ENCODE data around the gene GPR160. TPM values are rescaled to one million over a fixed set of nuclear protein-coding genes. Genes with fewer than 3 reads are reported as not detected.
"Not testable (repeated sequence)": the region's sequence is repeated elsewhere in the genome, so short reads cannot be mapped to it uniquely, and the experiment has no call there.

The GPR160 gene
- total RNA-seq, 1 experiment from 2014 or later = 9.9 TPM

DNA sequence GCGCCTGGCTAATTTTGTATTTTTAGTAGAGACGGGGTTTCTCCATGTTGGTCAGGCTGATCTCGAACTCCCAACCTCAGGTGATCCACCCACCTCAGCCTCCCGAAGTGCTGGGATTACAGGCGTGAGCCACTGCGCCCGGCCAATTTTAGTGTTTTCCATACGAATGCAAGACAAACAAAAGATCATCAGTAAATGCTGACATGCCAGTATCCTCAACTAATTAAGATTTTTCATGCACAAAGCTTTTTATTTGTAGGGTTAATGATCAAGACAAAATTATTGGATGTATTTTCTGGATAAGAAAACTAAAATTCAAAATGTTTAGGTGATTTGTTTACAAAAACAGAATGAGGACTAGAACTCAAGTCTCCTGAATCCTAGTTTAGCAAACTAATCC lies 76.4 kb downstream of the GPR160 start:
- intact Hi-C loops (cut with micrococcal nuclease); RAD21 ChIA-PET (ENCODE audit: low non-redundant PET in 1 of 2, low total read pairs in 2 of 2, uncharacterized antibody in 2 of 2, unreplicated experiment in 2 of 2); POLR2A ChIA-PET; H3K4me2 ChIP-seq (ENCODE audit: low read length); DNase-seq (ENCODE audit: low read depth, low spot score); CTCF ChIA-PET; H3K9me2 ChIP-seq (ENCODE audit: insufficient read depth); H3K4me3 ChIP-seq (replicated peaks in 1 of 2; ENCODE audit: low read depth in 1 of 2, low read length in 2 of 2); H3K27me3 ChIP-seq (ENCODE audit: insufficient read depth, low read length); H3K9ac ChIP-seq (ENCODE audit: low read length); H3K79me2 ChIP-seq (ENCODE audit: insufficient read depth, low read length); H3K27ac ChIP-seq (ENCODE audit: low read depth, low read length); H4K20me1 ChIP-seq (ENCODE audit: insufficient read depth); H3K4me1 ChIP-seq (ENCODE audit: control insufficient read depth in 1 of 2, insufficient read depth in 2 of 2, low read length in 2 of 2); H3K9me3 ChIP-seq (ENCODE audit: control insufficient read depth in 1 of 2, insufficient read depth in 1 of 2, low read depth in 1 of 2, low read length in 2 of 2); ATAC-seq; BruUV-seq (replicated peaks); H2AFZ ChIP-seq (ENCODE audit: low read depth, low read length, poor library complexity, severe bottlenecking); H3K36me3 ChIP-seq (ENCODE audit: control insufficient read depth in 1 of 2, insufficient read depth in 2 of 2, low read length in 2 of 2): not testable (repeated sequence)

DNA sequence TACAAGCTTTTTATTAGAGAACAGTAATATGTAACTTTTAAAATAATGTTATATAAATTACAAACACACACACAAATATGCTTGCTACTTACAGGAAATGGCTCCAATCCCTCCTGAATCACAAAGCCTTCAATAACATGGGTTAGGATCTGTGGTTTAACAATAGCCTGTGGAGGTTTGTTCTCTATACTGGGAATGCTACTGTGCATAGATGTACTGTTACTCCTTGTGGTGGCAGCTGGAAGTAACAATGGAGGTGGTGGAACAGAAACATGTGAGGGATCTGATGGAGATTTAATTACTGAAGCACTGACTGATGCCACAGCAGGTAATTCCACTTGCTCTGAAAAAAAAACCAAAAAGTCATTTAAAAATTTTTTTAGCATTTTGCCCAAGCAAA lies 79.3 kb downstream of the GPR160 start:
- H3K4me1 ChIP-seq (ENCODE audit: control insufficient read depth in 1 of 2, insufficient read depth in 2 of 2, low read length in 2 of 2) = no peaks in the 10 kb centered on the region
- no peaks in the 10 kb centered on the region for H3K9me3 ChIP-seq (ENCODE audit: control insufficient read depth in 1 of 2, insufficient read depth in 1 of 2, low read depth in 1 of 2, low read length in 2 of 2)
- no peak overlapping the region for H2AFZ ChIP-seq (ENCODE audit: low read depth, low read length, poor library complexity, severe bottlenecking)
- H3K36me3 ChIP-seq (ENCODE audit: control insufficient read depth in 1 of 2, insufficient read depth in 2 of 2, low read length in 2 of 2) = peaks cover 13 to 23% of the 10 kb centered on the region in 2 experiments; a peak in 2 of 4 replicates
- no peak overlapping the region for H3K9ac ChIP-seq (ENCODE audit: low read length)
- H3K27me3 ChIP-seq (ENCODE audit: insufficient read depth, low read length) = no peaks in the 10 kb centered on the region
- intact Hi-C loops (cut with micrococcal nuclease) = no loop called here
- ATAC-seq (peak; percentile 68; the same call in 1 of the 2 replicates), DNase-seq (ENCODE audit: low read depth, low spot score) (no peak)
- H3K9me2 ChIP-seq (ENCODE audit: insufficient read depth) = no peaks in the 10 kb centered on the region
- ChIA-PET RAD21 (ENCODE audit: low non-redundant PET in 1 of 2, low total read pairs in 2 of 2, uncharacterized antibody in 2 of 2, unreplicated experiment in 2 of 2) (no interaction called here), POLR2A (no interaction called here), CTCF (interaction anchor here (0.6 to 1.2 kb wide), 3 partner anchors 9 to 18 kb away, joined by 3 read pairs; no protein-coding TSS in a partner anchor)
- H3K27ac ChIP-seq (ENCODE audit: low read depth, low read length) = no peak overlapping the region
- no peak overlapping the region for H3K4me2 ChIP-seq (ENCODE audit: low read length)
- no peaks in the 10 kb centered on the region for H4K20me1 ChIP-seq (ENCODE audit: insufficient read depth)
- no peaks in the 10 kb centered on the region for H3K79me2 ChIP-seq (ENCODE audit: insufficient read depth, low read length)
- TF ChIP-seq, protein P1, sequence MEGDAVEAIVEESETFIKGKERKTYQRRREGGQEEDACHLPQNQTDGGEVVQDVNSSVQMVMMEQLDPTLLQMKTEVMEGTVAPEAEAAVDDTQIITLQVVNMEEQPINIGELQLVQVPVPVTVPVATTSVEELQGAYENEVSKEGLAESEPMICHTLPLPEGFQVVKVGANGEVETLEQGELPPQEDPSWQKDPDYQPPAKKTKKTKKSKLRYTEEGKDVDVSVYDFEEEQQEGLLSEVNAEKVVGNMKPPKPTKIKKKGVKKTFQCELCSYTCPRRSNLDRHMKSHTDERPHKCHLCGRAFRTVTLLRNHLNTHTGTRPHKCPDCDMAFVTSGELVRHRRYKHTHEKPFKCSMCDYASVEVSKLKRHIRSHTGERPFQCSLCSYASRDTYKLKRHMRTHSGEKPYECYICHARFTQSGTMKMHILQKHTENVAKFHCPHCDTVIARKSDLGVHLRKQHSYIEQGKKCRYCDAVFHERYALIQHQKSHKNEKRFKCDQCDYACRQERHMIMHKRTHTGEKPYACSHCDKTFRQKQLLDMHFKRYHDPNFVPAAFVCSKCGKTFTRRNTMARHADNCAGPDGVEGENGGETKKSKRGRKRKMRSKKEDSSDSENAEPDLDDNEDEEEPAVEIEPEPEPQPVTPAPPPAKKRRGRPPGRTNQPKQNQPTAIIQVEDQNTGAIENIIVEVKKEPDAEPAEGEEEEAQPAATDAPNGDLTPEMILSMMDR (IDR thresholded peaks at IDR 0.05 in 2 of 3, conservative IDR thresholded peaks at IDR 0.05 in 1 of 3; ENCODE audit: borderline replicate concordance in 1 of 3, insufficient read depth in 1 of 3, low read depth in 2 of 3, low read length in 2 of 3) = peak in 2 of 3 experiments; percentile 48 to 51; a peak in 4 of 6 replicates
- no peak for TF ChIP-seq POLR2AphosphoS5 (IDR thresholded peaks at IDR 0.05; ENCODE audit: low read depth, low read length)
- no peak for TF ChIP-seq FOSL1 (IDR thresholded peaks at IDR 0.05; ENCODE audit: low read depth)
- H3K4me3 ChIP-seq (replicated peaks in 1 of 2; ENCODE audit: low read depth in 1 of 2, low read length in 2 of 2) = no peak overlapping the region
- BruUV-seq (replicated peaks) = no TSS peak
